Coronary artery (tissue), 2 donors: ENCODE data around the gene ALDH7A1.
"Not testable (repeated sequence)": the region's sequence is repeated elsewhere in the genome, so short reads cannot be mapped to it uniquely, and the experiment has no call there.

Experiments used
- DNase-seq: peaks from one replicate; pipeline ENCODE4 v3.0.0-alpha.2; 2017; ENCODE audit warnings: low spot score
- H3K27ac ChIP-seq, 2 donors: fragments of 200-600 bp; sonication (generic); one replicate each; pipeline ENCODE4 v1.5.1; 2016 to 2019
- H3K4me3 ChIP-seq: fragments of 200-600 bp; sonication (generic); 2 replicates; pipeline ENCODE4 v1.5.1; 2016; ENCODE audit warnings: mild to moderate bottlenecking, moderate library complexity
- CTCF ChIP-seq: fragments of 200-600 bp; sonication (generic); IDR thresholded peaks from one replicate; pipeline ENCODE4 v1.5.1; 2019; ENCODE audit warnings: antibody characterized with exemption

The ALDH7A1 gene

GRCh38 chr5:126628102-126628501 is 33.1 kb upstream of the ALDH7A1 start:
- H3K4me3 ChIP-seq: no peak overlapping the region
- no peak for DNase-seq
- no peak for TF ChIP-seq CTCF
- no peak overlapping the region for H3K27ac ChIP-seq

GRCh38 chr5:126624534-126624933 is 29.5 kb upstream of the ALDH7A1 start:
- no peak overlapping the region for H3K27ac ChIP-seq
- no peak for TF ChIP-seq CTCF
- H3K4me3 ChIP-seq: no peak overlapping the region
- DNase-seq: no peak

GRCh38 chr5:126619781-126620180 is 24.8 kb upstream of the ALDH7A1 start:
- Histone ChIP-seq H3K4me3 (no peak overlapping the region), H3K27ac (no peak overlapping the region)
- no peak for TF ChIP-seq CTCF
- no peak for DNase-seq

- H3K4me3 ChIP-seq, H3K27ac ChIP-seq, DNase-seq: not testable (repeated sequence)
Observed at GRCh38 chr5:126617603-126618002, 22.6 kb upstream of the ALDH7A1 start.

- no peak for DNase-seq
- no peak for TF ChIP-seq CTCF
- no peak overlapping the region for H3K4me3 ChIP-seq
- no peak overlapping the region for H3K27ac ChIP-seq
Observed at GRCh38 chr5:126615286-126615685, 20.3 kb upstream of the ALDH7A1 start.

- no peak overlapping the region for H3K27ac ChIP-seq
- no peak for DNase-seq
- TF ChIP-seq CTCF: no peak
- H3K4me3 ChIP-seq: no peak overlapping the region
Observed at GRCh38 chr5:126613941-126614592, 19.0 kb upstream of the ALDH7A1 start.

GRCh38 chr5:126610616-126611015 is 15.6 kb upstream of the ALDH7A1 start:
- no peak for TF ChIP-seq CTCF
- DNase-seq: no peak
- Histone ChIP-seq H3K27ac (no peak overlapping the region), H3K4me3 (no peak overlapping the region)
